HG02884 (cell line): Measurements from ENCODE around the gene PGD.
"Not testable (repeated sequence)": the region's sequence is repeated elsewhere in the genome, so short reads cannot be mapped to it uniquely, and the experiment has no call there.

Source experiments
- ATAC-seq: cut with Tn5 transposase; IDR thresholded peaks from one replicate; pipeline ENCODE4 v1.9.1; 2021; ENCODE audit warnings: mild to moderate bottlenecking, moderate library complexity; ENCODE audit not compliant: unreplicated experiment

PGD gene

GRCh38 chr1:10398734-10399443 is at the start of gene PGD:
Gene PGD (plus strand): TSS chr1:10399064. CDS start chr1:10399118, 54 bp downstream.
- ATAC-seq, result peak; percentile 82

GRCh38 chr1:10353282-10353681 is 45.6 kb upstream of the PGD start:
- ATAC-seq, result no peak

- ATAC-seq, result no peak
These were observed 45.2 kb upstream of the PGD start for GRCh38 chr1:10353693-10354092.

GRCh38 chr1:10360045-10360444 is 38.8 kb upstream of the PGD start:
- no peak for ATAC-seq

GRCh38 chr1:10361515-10361914 is 37.3 kb upstream of the PGD start:
- ATAC-seq, result no peak

GRCh38 chr1:10368194-10368593 is 30.7 kb upstream of the PGD start:
- no peak for ATAC-seq

- no peak for ATAC-seq
These were observed 24.4 kb upstream of the PGD start for GRCh38 chr1:10374442-10374860.

- not testable (repeated sequence) for ATAC-seq
These were observed 21.4 kb upstream of the PGD start for GRCh38 chr1:10377365-10378029.

GRCh38 chr1:10378081-10378841 is 20.6 kb upstream of the PGD start:
- no peak for ATAC-seq

GRCh38 chr1:10379101-10379620 is 19.7 kb upstream of the PGD start:
- ATAC-seq, result no peak

GRCh38 chr1:10379676-10380075 is 19.2 kb upstream of the PGD start:
- ATAC-seq, result no peak

- ATAC-seq, result no peak
These were observed 18.1 kb upstream of the PGD start for GRCh38 chr1:10380594-10381275.

GRCh38 chr1:10383630-10384029 is 15.2 kb upstream of the PGD start:
- no peak for ATAC-seq

GRCh38 chr1:10384219-10384618 is 14.6 kb upstream of the PGD start:
- ATAC-seq, result no peak

- ATAC-seq, result no peak
These were observed 11.8 kb upstream of the PGD start for GRCh38 chr1:10386761-10387676.

- no peak for ATAC-seq
These were observed 11.0 kb upstream of the PGD start for GRCh38 chr1:10387677-10388386.

- no peak for ATAC-seq
These were observed 10.5 kb upstream of the PGD start for GRCh38 chr1:10388387-10388715.

- no peak for ATAC-seq
These were observed 9.4 kb upstream of the PGD start for GRCh38 chr1:10389271-10389973.

GRCh38 chr1:10396870-10397269 is 2.0 kb upstream of the PGD start:
- no peak for ATAC-seq
